ENCODE data around the gene NISCH.

- TF ChIP-seq EZH2 (IDR thresholded peaks at IDR 0.05; ENCODE audit: low read length, unreplicated experiment): no peak
- no peak for TF ChIP-seq CTCF (conservative IDR thresholded peaks at IDR 0.05; ENCODE audit: low read depth, low read length)
- no peak for TF ChIP-seq EZH2phosphoT487 (IDR thresholded peaks at IDR 0.05; ENCODE audit: borderline replicate concordance, low read length)
Measured at GRCh38 chr3:52430416-52430810, 25.0 kb upstream of the NISCH start.

Measured in PC-3 (cell line).